ENCODE results near the gene NLRC5. TPM values are rescaled to one million over a fixed set of nuclear protein-coding genes. Genes with fewer than 3 reads are reported as not detected.

Gene NLRC5
- total RNA-seq, 1 experiment from 2014 or later = 1.6 TPM

DNA sequence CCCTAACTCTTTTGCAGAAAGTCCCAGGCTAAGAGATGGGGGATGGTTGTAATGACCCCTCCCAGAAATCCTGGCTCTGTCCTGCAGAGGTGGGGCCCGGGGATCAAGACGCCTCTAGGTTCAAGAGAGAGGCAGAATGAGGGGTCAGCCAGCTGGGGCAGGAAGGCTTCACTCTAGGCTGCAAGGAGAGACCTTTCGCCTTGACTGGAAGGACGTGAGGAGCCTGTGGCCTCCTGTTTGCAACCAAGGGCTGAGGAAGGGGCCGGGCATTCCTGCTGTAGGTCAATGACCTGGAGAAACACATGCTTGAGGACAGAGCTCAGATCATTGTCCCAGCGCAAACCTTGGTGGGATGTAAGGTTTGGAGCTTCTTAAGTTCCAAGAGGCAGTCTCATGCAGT, 36.4 kb upstream of the NLRC5 start:
- H3K36me3 Mint-ChIP-seq (ENCODE audit: insufficient read depth, unreplicated experiment) = peaks cover 19% of the 10 kb centered on the region
- TF ChIP-seq CTCF (IDR thresholded peaks at IDR 0.05; ENCODE audit: insufficient read depth in 1 of 2, low read depth in 1 of 2, low read length in 1 of 2, severe bottlenecking in 1 of 2, unreplicated experiment in 1 of 2) = no peak
- no peak overlapping the region for H3K4me3 ChIP-seq (ENCODE audit: low read depth, low read length)
- peaks cover 11% of the 10 kb centered on the region for H3K4me1 Mint-ChIP-seq (ENCODE audit: low read depth, unreplicated experiment)
- H3K27ac Mint-ChIP-seq (ENCODE audit: unreplicated experiment) = no peak overlapping the region
- CTCF ChIA-PET = interaction anchor here (0.6 to 1.1 kb wide), 2 partner anchors 11 to 13 kb away, joined by 3 read pairs; no protein-coding TSS in a partner anchor
- H3K4me3 Mint-ChIP-seq (ENCODE audit: unreplicated experiment) = no peak overlapping the region
- BruUV-seq (replicated peaks) = no TSS peak
- H3K27me3 ChIP-seq (replicated peaks; ENCODE audit: control insufficient read depth, insufficient read depth, low read length) = no peaks in the 10 kb centered on the region
- intact Hi-C loops (cut with micrococcal nuclease; ENCODE audit: unreplicated experiment) = loop anchor here (5.0 to 10.0 kb wide), 2 partner anchors 94 to 218 kb away; partner anchors contain the start of gene NUP93
- H3K9me3 ChIP-seq = no peaks in the 10 kb centered on the region
- H3K27me3 Mint-ChIP-seq (ENCODE audit: insufficient read depth, unreplicated experiment) = no peaks in the 10 kb centered on the region
- POLR2A ChIA-PET = no interaction called here
- no peaks in the 10 kb centered on the region for H3K4me1 ChIP-seq
- no peaks in the 10 kb centered on the region for H3K36me3 ChIP-seq (ENCODE audit: control insufficient read depth, insufficient read depth, low read length)
- no peaks in the 10 kb centered on the region for H3K9me3 Mint-ChIP-seq (ENCODE audit: unreplicated experiment)
- DNase-seq = no peak

- no peak overlapping the region for H3K4me3 Mint-ChIP-seq (ENCODE audit: unreplicated experiment)
- H3K4me1 Mint-ChIP-seq (ENCODE audit: low read depth, unreplicated experiment) = peaks cover 2% of the 10 kb centered on the region
- Histone ChIP-seq H3K4me3 (ENCODE audit: low read depth, low read length) (no peak overlapping the region), H3K36me3 (ENCODE audit: control insufficient read depth, insufficient read depth, low read length) (no peaks in the 10 kb centered on the region), H3K9me3 (no peaks in the 10 kb centered on the region), H3K27me3 (replicated peaks; ENCODE audit: control insufficient read depth, insufficient read depth, low read length) (no peaks in the 10 kb centered on the region), H3K4me1 (no peaks in the 10 kb centered on the region)
- H3K9me3 Mint-ChIP-seq (ENCODE audit: unreplicated experiment) = no peaks in the 10 kb centered on the region
- H3K27me3 Mint-ChIP-seq (ENCODE audit: insufficient read depth, unreplicated experiment) = no peaks in the 10 kb centered on the region
- no TSS peak for BruUV-seq (replicated peaks)
- TF ChIP-seq CTCF (IDR thresholded peaks at IDR 0.05; ENCODE audit: insufficient read depth in 1 of 2, low read depth in 1 of 2, low read length in 1 of 2, severe bottlenecking in 1 of 2, unreplicated experiment in 1 of 2) = no peak
- intact Hi-C loops (cut with micrococcal nuclease; ENCODE audit: unreplicated experiment) = loop anchor here (10.0 kb wide), 1 partner anchor 221 kb away; the partner anchor contains the start of gene NUP93
- no peak for DNase-seq
- ChIA-PET POLR2A (no interaction called here), CTCF (no interaction called here)
- no peaks in the 10 kb centered on the region for H3K36me3 Mint-ChIP-seq (ENCODE audit: insufficient read depth, unreplicated experiment)
- H3K27ac Mint-ChIP-seq (ENCODE audit: unreplicated experiment) = no peak overlapping the region
Measured at GRCh38 chr16:56956076-56956475, 33.3 kb upstream of the NLRC5 start.

GRCh38 chr16:56956756-56957155, 32.6 kb upstream of the NLRC5 start:
- no peaks in the 10 kb centered on the region for H3K36me3 ChIP-seq (ENCODE audit: control insufficient read depth, insufficient read depth, low read length)
- DNase-seq = no peak
- no peaks in the 10 kb centered on the region for H3K27me3 ChIP-seq (replicated peaks; ENCODE audit: control insufficient read depth, insufficient read depth, low read length)
- Mint-ChIP-seq H3K9me3 (ENCODE audit: unreplicated experiment) (no peaks in the 10 kb centered on the region), H3K27ac (ENCODE audit: unreplicated experiment) (no peak overlapping the region), H3K27me3 (ENCODE audit: insufficient read depth, unreplicated experiment) (no peaks in the 10 kb centered on the region), H3K36me3 (ENCODE audit: insufficient read depth, unreplicated experiment) (no peaks in the 10 kb centered on the region), H3K4me3 (ENCODE audit: unreplicated experiment) (no peak overlapping the region), H3K4me1 (ENCODE audit: low read depth, unreplicated experiment) (no peaks in the 10 kb centered on the region)
- CTCF ChIA-PET = no interaction called here
- H3K4me3 ChIP-seq (ENCODE audit: low read depth, low read length) = no peak overlapping the region
- POLR2A ChIA-PET = no interaction called here
- TF ChIP-seq CTCF (IDR thresholded peaks at IDR 0.05; ENCODE audit: insufficient read depth in 1 of 2, low read depth in 1 of 2, low read length in 1 of 2, severe bottlenecking in 1 of 2, unreplicated experiment in 1 of 2) = no peak
- intact Hi-C loops (cut with micrococcal nuclease; ENCODE audit: unreplicated experiment) = loop anchor here (10.0 kb wide), 1 partner anchor 222 kb away; the partner anchor contains the start of gene NUP93
- no TSS peak for BruUV-seq (replicated peaks)
- H3K4me1 ChIP-seq = no peaks in the 10 kb centered on the region
- no peaks in the 10 kb centered on the region for H3K9me3 ChIP-seq
